ENCODE data around the gene ABHD17A.

Gene ABHD17A

DNA sequence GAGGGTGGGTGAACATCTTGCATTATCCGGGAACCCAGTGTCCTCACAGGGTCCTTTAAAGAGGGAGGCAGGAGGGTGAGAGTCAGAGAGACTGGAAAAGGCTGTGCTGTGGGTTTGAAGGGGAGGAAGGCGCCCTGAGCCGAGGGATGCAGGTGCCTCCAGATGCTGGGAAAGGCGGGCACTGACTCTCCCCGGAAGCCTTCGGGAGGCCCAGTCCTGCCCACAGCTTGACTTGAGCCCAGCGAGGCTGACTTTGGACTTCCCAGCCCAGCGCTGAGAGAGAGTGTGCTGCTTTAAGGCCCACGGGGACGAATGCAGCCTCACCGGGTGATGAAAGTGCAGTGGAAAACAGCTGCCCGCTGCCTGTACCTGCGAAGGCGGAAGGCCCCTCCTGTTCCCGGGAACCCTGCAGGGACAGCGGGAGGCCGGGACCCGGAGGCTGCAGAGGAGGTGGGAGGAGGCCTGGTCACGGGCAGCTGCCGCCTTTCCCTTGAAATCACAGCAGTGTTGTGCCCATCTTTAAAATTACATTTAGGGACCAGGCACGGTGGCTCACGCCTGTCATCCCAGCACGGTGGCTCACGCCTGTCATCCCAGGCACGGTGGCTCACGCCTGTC, 53.1 kb downstream of the ABHD17A start:
- no peak for DNase-seq

DNA sequence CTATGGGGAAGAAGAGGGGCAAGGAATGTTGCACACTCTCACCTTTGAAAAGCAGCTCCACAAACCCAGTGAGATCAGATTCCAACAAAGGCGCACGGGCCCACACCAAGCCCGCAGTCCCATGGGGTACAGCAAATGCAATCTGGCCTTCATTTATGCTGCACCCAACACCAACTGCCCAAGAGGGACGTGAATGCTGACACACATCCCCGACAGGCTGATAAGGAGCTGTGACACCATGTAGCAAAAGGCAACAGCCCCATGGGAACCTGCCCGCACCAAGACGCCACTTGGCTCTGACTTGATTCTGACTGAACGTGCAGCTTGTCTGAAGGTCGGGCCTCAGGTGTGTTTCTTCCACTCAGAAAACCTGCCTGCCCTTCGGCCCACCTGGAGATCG, 54.3 kb downstream of the ABHD17A start:
- no peak for DNase-seq

DNA sequence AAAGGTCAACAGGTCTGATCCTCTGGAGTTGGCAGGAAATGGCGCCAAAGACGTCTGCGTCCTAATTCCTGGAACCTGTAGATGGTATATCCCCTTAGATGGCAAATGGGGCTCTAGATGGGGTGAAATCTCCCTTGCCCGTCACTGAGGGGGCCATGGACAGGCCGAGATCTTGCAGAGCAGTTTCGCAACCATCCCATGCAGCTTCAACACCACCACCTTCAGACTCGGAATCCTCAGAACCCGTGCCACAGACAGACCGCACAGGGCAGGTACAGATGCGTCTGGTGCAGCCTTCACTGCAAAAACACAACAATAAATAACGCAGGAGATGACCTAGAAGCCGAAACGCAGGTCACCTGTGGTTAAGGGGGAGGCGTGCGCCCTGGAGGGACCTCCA, 54.7 kb downstream of the ABHD17A start:
- no peak for DNase-seq

DNA sequence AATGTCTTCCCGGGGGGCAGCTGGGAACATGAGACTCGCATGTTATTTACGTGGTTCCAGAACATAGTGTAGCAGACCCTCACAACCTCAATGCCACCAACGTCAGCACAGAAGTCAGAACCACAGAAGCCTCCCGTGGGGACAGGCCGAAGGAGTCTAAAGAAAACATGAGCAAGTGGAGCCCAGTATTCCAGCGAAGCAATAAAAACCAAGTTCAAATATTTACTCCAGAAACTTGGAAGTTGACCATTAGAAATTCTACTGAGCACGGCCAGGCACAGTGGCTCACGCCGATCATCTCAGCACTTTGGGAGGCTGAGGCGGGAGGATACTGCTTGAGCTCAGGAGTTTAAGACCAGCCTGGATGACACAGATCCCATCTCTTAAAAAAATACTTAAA, 55.3 kb downstream of the ABHD17A start:
- no peak for DNase-seq

DNA sequence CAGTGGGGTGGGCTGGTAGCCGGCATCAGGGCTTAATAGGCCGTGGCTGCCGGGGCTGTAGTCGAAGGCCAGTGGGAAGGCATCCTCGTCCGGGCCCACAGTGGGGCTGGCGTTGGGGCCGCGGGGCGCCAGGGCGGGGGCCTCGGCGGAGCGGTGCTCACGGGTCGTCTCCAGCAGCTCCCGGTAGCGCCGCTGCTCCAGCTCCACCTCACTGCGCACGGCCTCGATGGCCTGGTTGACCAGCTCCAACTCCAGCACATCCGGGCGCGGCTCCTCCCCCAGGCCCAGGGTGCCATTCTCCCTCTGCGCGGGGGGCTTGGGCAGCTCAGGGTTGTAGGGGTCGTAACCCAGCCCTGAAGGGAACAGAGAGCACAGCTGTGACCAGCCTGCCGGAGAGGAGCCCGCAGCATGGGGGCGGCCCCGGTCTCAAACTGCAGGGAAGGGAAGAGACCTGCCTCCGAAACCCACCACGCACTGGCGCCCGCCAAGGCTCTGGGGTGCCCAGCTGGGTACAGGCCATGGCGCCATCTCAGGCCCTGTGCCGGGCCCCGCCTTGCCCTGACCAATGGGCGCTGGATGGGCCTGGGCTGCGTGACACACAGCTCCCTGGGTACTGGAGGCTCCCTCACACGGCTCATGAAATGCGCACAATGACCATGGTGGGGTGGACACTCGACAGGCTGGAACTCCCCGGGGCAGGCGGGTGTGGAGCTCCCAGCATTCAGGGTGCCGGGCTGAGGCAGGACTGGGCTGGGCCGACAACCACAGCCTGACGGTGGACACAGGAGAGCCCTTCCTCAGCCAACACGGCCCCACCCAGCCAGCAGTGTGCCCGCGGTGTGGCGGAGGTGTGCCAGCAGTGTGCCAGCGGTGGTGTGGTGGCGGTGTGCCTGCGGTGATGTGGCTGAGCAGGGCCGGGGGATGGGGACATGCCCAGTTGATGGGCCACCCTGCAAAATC, 56.7 kb downstream of the ABHD17A start:
- no peak for DNase-seq

DNA sequence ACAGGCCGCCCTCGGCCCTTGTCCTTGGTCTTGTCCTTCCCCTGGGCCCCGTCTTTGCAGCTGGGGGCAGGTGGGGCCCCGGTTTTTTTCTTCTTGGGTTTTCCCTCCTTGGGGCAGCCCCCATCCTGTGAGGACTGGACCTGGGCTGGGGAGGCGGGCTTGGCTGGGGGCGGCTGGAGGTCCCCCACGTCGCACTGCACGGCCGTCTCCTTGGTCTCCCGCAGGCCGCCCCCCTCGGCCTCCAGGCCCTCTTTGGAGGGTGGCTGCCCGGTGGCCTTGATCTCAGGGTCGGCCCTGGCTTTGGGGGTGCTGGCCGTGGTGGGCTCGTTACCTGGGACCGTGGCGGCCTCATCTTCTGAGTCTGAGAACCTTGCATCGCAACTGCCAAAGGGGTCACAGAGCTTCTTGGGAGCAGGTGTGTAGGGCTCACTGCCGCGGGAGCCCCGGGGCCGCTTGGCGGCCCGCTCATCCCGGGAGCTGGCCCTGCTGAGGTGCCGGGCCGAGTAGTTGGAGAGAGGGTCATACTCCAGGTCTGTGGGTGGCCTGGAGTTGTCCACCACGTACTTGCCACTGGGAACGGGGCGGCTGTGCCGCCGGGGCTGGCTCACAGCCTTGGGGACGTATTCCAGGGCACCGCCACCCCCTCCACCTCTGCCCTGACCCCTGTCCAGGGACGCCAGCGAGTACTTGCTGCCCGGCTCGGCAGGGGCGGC, 57.6 kb downstream of the ABHD17A start:
- no peak for DNase-seq
